GM19455 (cell line): ENCODE measurements around the gene RELCH.

Source experiments
- ATAC-seq: cut with Tn5 transposase; IDR thresholded peaks from one replicate; pipeline ENCODE4 v1.9.1; 2021; ENCODE audit not compliant: unreplicated experiment

The RELCH gene

GRCh38 chr18:62189208-62189607, 2.2 kb downstream of the RELCH start:
- no peak for ATAC-seq

GRCh38 chr18:62196079-62196478, 9.0 kb downstream of the RELCH start:
- no peak for ATAC-seq

- ATAC-seq: no peak
Observed at GRCh38 chr18:62196980-62197379, 9.9 kb downstream of the RELCH start.

GRCh38 chr18:62198259-62198658, 11.2 kb downstream of the RELCH start:
- ATAC-seq: no peak

- ATAC-seq: no peak
Observed at GRCh38 chr18:62199629-62200028, 12.6 kb downstream of the RELCH start.

- ATAC-seq: no peak
Observed at GRCh38 chr18:62200121-62200914, 13.3 kb downstream of the RELCH start.

GRCh38 chr18:62201870-62202269, 14.8 kb downstream of the RELCH start:
- ATAC-seq: no peak

GRCh38 chr18:62205824-62206223, 18.8 kb downstream of the RELCH start:
- no peak for ATAC-seq

GRCh38 chr18:62206593-62206992, 19.5 kb downstream of the RELCH start:
- no peak for ATAC-seq

- ATAC-seq: no peak
Observed at GRCh38 chr18:62209046-62209445, 22.0 kb downstream of the RELCH start.

GRCh38 chr18:62210138-62210537, 23.1 kb downstream of the RELCH start:
- no peak for ATAC-seq

- ATAC-seq: no peak
Observed at GRCh38 chr18:62211325-62211828, 24.3 kb downstream of the RELCH start.

GRCh38 chr18:62214790-62215189, 27.7 kb downstream of the RELCH start:
- ATAC-seq: no peak

GRCh38 chr18:62224229-62224628, 37.2 kb downstream of the RELCH start:
- ATAC-seq: no peak

GRCh38 chr18:62226047-62226446, 39.0 kb downstream of the RELCH start:
- ATAC-seq: no peak

- ATAC-seq: no peak
Observed at GRCh38 chr18:62236252-62236651, 49.2 kb downstream of the RELCH start.

- no peak for ATAC-seq
Observed at GRCh38 chr18:62239475-62239874, 52.4 kb downstream of the RELCH start.

- ATAC-seq: no peak
Observed at GRCh38 chr18:62242955-62243354, 55.9 kb downstream of the RELCH start.

- ATAC-seq: no peak
Observed at GRCh38 chr18:62245177-62245576, 58.1 kb downstream of the RELCH start.

- ATAC-seq: no peak
Observed at GRCh38 chr18:62245699-62246098, 58.6 kb downstream of the RELCH start.

GRCh38 chr18:62248313-62248712, 61.3 kb downstream of the RELCH start:
- no peak for ATAC-seq

GRCh38 chr18:62249478-62250097, 62.5 kb downstream of the RELCH start:
- ATAC-seq: no peak
